ENCODE data around the gene AGGF1.
"Not testable (repeated sequence)": the region's sequence is repeated elsewhere in the genome, so short reads cannot be mapped to it uniquely, and the experiment has no call there.

The AGGF1 gene

GRCh38 chr5:77087484-77088261 lies 57.5 kb downstream of the AGGF1 start:
- DNase-seq: no peak

- no peak for DNase-seq
Observed at GRCh38 chr5:77095189-77095588, 65.0 kb downstream of the AGGF1 start.

GRCh38 chr5:77101298-77101697 lies 71.1 kb downstream of the AGGF1 start:
- DNase-seq: no peak

GRCh38 chr5:77102549-77102948 lies 72.3 kb downstream of the AGGF1 start:
- DNase-seq: no peak

GRCh38 chr5:77103457-77103856 lies 73.3 kb downstream of the AGGF1 start:
- DNase-seq: no peak

- no peak for DNase-seq
Observed at GRCh38 chr5:77104813-77105212, 74.6 kb downstream of the AGGF1 start.

- DNase-seq: not testable (repeated sequence)
Observed at GRCh38 chr5:77107035-77107434, 76.8 kb downstream of the AGGF1 start.

Data from NCI-H1436 (cell line).